ENCODE data around the gene SRC.

DNA sequence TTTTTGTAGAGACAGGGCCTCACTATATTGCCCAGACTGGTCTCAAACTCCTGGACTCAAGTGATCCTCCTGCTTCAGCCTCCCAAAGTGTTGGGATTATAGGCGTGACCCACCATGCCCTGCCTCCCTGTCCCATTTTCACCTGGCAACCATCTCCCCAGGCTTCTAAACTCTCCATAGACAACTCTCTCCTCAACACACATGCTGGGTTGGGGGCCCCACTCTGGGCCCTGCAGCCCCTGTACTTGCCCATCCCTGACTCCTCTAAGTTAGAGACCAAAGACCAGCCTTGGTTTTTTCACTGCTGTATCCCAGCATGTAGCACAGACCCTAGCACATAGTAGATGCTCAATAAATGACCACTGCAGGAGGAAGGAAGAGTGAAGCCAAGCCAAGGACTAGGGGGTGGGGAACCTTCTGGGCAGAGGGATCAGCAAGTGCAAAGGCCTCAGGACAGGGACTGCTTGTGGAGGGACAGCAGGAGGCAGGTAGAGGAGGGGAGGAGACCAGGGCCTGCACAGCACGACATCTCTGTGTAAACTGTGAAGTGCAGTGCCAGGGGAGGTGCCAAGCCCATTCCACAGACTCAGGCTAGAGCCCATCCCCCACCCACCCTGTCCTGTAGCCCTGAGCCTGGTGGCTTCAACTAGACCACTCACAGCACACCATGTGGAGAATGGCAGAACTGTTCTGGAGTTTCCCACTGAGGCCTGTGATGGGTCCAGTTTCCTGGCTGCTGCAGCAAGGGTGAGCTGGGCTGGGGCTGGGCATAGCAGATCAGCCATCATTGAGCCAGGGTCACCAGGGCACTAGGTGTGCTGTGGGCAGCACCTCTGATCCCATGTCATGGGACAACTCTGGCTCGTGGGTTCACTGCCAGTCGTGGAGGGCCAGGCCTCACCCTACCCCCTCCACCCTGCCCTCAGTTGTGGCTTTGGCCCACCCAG, 3.4 kb upstream of the SRC start:
- TF ChIP-seq BHLHE40 (IDR thresholded peaks at IDR 0.05; ENCODE audit: borderline replicate concordance), result no peak
- TF ChIP-seq, protein P1, sequence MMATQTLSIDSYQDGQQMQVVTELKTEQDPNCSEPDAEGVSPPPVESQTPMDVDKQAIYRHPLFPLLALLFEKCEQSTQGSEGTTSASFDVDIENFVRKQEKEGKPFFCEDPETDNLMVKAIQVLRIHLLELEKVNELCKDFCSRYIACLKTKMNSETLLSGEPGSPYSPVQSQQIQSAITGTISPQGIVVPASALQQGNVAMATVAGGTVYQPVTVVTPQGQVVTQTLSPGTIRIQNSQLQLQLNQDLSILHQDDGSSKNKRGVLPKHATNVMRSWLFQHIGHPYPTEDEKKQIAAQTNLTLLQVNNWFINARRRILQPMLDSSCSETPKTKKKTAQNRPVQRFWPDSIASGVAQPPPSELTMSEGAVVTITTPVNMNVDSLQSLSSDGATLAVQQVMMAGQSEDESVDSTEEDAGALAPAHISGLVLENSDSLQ (IDR thresholded peaks at IDR 0.05), result no peak
- no peak for TF ChIP-seq SP1 (IDR thresholded peaks at IDR 0.05)
- TF ChIP-seq ELF4 (IDR thresholded peaks at IDR 0.05), result no peak
- TF ChIP-seq FOXM1 (IDR thresholded peaks at IDR 0.05; ENCODE audit: borderline replicate concordance), result no peak
- no peak for TF ChIP-seq NFRKB (IDR thresholded peaks at IDR 0.05)
- TF ChIP-seq ZNF384 (IDR thresholded peaks at IDR 0.05), result no peak
- TF ChIP-seq TARDBP (IDR thresholded peaks at IDR 0.05), result no peak
- no peak for TF ChIP-seq FOXK2 (IDR thresholded peaks at IDR 0.05)
- TF ChIP-seq CTBP1 (IDR thresholded peaks at IDR 0.05; ENCODE audit: borderline replicate concordance), result no peak
- no peak for TF ChIP-seq FOXA1 (IDR thresholded peaks at IDR 0.05)
- no peak for TF ChIP-seq SUZ12 (IDR thresholded peaks at IDR 0.05)
